Sigmoid colon (tissue), 7 donors: ENCODE results near the gene TDRD9. TPM values are rescaled to one million over a fixed set of nuclear protein-coding genes. Genes with fewer than 3 reads are reported as not detected.
"Not testable (repeated sequence)": the region's sequence is repeated elsewhere in the genome, so short reads cannot be mapped to it uniquely, and the experiment has no call there.

Experiments used
- DNase-seq: peaks from one replicate; pipeline ENCODE4 v3.0.0-alpha.2; 2019
- H3K27ac ChIP-seq, 4 donors: fragments of 200-600 bp; sonication (generic); one replicate each; pipeline ENCODE4 v1.5.1; 2016 to 2019; ENCODE audit warnings: mild to moderate bottlenecking in 1 of 4
- H3K27me3 ChIP-seq, 3 donors: fragments of 200-600 bp; sonication (generic); one replicate each; pipeline ENCODE4 v1.5.1; 2019; ENCODE audit warnings: mild to moderate bottlenecking in 1 of 3
- H3K36me3 ChIP-seq, 4 donors: fragments of 200-600 bp; sonication (generic); one replicate each; pipeline ENCODE4 v1.5.1; 2016 to 2019
- H3K4me1 ChIP-seq, 4 donors: fragments of 200-600 bp; sonication (generic); one replicate each; pipeline ENCODE4 v1.5.1; 2017 to 2019
- H3K4me3 ChIP-seq, 4 donors: fragments of 200-600 bp; sonication (generic); one replicate each; pipeline ENCODE4 v1.5.1; 2017 to 2019; ENCODE audit warnings: mild to moderate bottlenecking in 2 of 4, moderate library complexity in 1 of 4
- H3K9me3 ChIP-seq, 4 donors: fragments of 200-600 bp in 3 of 4; sonication (generic) in 3 of 4; one replicate each; pipeline versions ENCODE4 v1.5.1 to v1.6.1; 2013 to 2019
- CTCF ChIP-seq, 4 experiments: fragments of 450-650 bp in 3 of 4; fragments of 200-600 bp in 1 of 4; IDR thresholded peaks; one replicate each; pipeline ENCODE4 v1.5.1; 2016 to 2019; ENCODE audit warnings: antibody characterized with exemption in 4 of 4, mild to moderate bottlenecking in 3 of 4, moderate library complexity in 2 of 4
- EP300 ChIP-seq, 4 donors: sonication (generic); formaldehyde crosslinking; IDR thresholded peaks; one replicate each; pipeline ENCODE4 v1.6.1; 2017; ENCODE audit warnings: antibody characterized with exemption in 4 of 4
- POLR2A ChIP-seq, 2 donors: fragments of 450-650 bp; IDR thresholded peaks; one replicate each; pipeline ENCODE4 v1.6.1; 2016; ENCODE audit warnings: antibody characterized with exemption in 2 of 2, mild to moderate bottlenecking in 2 of 2, moderate library complexity in 2 of 2
- POLR2AphosphoS5 ChIP-seq, 4 donors: sonication (generic); formaldehyde crosslinking; IDR thresholded peaks; one replicate each; pipeline ENCODE4 v1.6.1; 2017; ENCODE audit warnings: antibody characterized with exemption in 4 of 4
- WGBS, 2 donors: extraction: QIAGEN DNeasy Blood & Tissue Kit; methylation state at CpG; one replicate each; pipeline ENCODE4 v1.1.7; 2013; 5-methylcytosine and 5-hydroxymethylcytosine counted together
- intact Hi-C: fragments of 100-400 bp; cut with DNase I; formaldehyde crosslinking; loops from one replicate; pipeline ENCODE4 v1.15.1; 2023
- polyA plus RNA-seq, 3 donors: library from polyadenylated mRNA; stranded (reverse); fragments of 200-250 nt; gene quantifications; one replicate each; pipeline ENCODE4 v1.2.3, GENCODE V29; 2013
- total RNA-seq, 4 donors: library from RNA; depleted of rRNA; stranded (reverse); fragments of >200 nt; gene quantifications; one replicate each; pipeline ENCODE4 v1.1.0, GENCODE V29; 2016
- donor health status: healthy with polysubstance abuse.
- donor health status: Bipolar disorder and iron deficiency.
- donor health status: healthy.

The TDRD9 gene
- total and polyA plus RNA-seq, 7 donors: 0.58 to 4.6 (median 1.2) TPM

DNA sequence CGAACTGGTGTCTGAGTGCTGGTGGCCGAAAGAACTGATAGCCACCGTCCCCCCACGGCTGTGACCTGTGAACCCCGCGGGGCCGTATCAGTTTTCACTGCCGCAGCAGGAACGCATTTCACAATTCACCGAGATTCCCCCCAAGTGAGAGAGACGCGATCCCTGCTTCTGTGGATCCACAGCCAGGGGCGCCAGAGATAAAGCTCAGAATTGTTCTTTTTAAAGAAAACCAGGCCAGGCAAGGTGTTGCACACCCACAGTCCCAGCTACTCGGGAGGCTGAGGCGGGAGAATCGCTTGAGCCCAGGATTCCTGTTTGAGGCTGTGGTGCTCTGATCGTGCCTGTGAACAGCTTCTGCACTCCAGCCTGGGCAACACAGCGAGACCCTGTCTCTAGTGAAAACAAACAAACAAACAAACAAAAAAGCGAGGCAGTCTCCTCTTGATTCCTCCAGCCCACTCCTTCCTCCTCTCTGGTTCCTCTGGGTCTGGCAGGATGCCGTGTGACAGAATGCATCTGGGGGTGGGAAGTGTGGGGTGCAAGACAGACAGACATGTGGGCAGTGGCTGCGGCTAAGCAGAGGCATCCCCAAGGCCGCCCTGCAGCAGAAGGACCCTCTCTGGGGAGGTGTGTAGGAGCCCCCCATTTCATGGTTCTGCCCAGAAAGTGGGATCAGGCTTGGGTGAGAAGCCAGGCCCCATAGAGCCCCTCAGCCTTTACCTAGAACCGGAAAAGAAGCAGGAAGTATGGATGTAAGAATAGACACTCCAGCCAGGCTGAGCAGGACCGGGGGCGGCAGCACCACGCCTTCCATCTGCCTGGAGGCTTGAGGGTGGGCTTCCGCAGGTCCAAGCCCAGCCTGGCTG lies 41.7 kb upstream of the TDRD9 start:
- H3K27me3 ChIP-seq: no peaks in the 10 kb centered on the region
- 83 to 88% methylated on average over 27 of the region's 27 CpGs for WGBS, 2 donors
- DNase-seq: no peak
- no peak overlapping the region for H3K27ac ChIP-seq
- no peaks in the 10 kb centered on the region for H3K36me3 ChIP-seq
- TF ChIP-seq EP300 (IDR thresholded peaks at IDR 0.05): no peak
- H3K9me3 ChIP-seq: no peaks in the 10 kb centered on the region
- intact Hi-C loops: no loop called here
- H3K4me1 ChIP-seq: peaks cover 0 to 17% (median 17%) of the 10 kb centered on the region in 4 donors
- H3K4me3 ChIP-seq: no peak overlapping the region

- 87 to 88% methylated on average over 6 of the region's 6 CpGs for WGBS, 2 donors
- no peaks in the 10 kb centered on the region for H3K36me3 ChIP-seq
- TF ChIP-seq CTCF (IDR thresholded peaks at IDR 0.05) (no peak), EP300 (IDR thresholded peaks at IDR 0.05) (no peak), POLR2AphosphoS5 (IDR thresholded peaks at IDR 0.05) (no peak), POLR2A (IDR thresholded peaks at IDR 0.05) (no peak)
Measured at GRCh38 chr14:103887170-103887501, 41.1 kb upstream of the TDRD9 start.

DNA sequence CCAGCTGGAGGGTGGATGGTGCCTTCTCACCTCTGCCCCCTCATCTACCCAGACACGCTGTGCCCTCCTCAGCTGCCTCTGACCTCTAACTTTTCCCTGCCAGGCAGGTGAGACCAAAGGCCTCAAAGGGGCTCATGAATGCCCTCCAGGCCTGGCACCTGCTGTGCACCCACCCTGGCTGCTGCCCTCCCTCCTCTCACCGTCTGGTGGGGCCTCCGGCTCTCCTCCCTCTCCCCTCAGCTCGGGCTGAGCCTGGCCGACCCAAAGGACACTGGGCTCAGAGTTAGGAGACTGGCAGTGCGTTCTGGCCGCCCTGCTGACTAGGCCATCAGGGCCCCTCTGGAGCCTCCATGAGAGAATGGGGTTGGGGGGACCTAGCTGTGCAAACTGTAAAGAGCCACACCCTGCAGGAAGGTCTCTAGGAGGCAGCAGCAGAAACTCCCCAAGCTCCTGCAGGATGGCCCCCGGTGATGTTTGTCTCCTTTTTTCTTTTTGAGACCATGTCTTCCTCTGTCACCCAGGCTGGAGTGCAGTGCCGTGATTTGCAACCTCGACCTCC lies 40.6 kb upstream of the TDRD9 start:
- no peak overlapping the region for H3K4me3 ChIP-seq
- intact Hi-C loops: no loop called here
- 78 to 83% methylated on average over 10 of the region's 10 CpGs for WGBS, 2 donors
- H3K4me1 ChIP-seq: peaks cover 0 to 6% (median 6%) of the 10 kb centered on the region in 4 donors
- no peaks in the 10 kb centered on the region for H3K36me3 ChIP-seq
- no peak for DNase-seq
- no peaks in the 10 kb centered on the region for H3K27me3 ChIP-seq
- no peaks in the 10 kb centered on the region for H3K9me3 ChIP-seq
- no peak for TF ChIP-seq POLR2AphosphoS5 (IDR thresholded peaks at IDR 0.05)
- no peak for TF ChIP-seq EP300 (IDR thresholded peaks at IDR 0.05)
- TF ChIP-seq POLR2A (IDR thresholded peaks at IDR 0.05): no peak
- TF ChIP-seq CTCF (IDR thresholded peaks at IDR 0.05): no peak
- no peak overlapping the region for H3K27ac ChIP-seq

More at GRCh38 chr14:103887170-103887501, 41.1 kb upstream of the TDRD9 start:
- H3K27me3 ChIP-seq: no peaks in the 10 kb centered on the region
- DNase-seq: no peak
- no peaks in the 10 kb centered on the region for H3K9me3 ChIP-seq
- no peak overlapping the region for H3K27ac ChIP-seq
- intact Hi-C loops: no loop called here
- H3K4me3 ChIP-seq: no peak overlapping the region
- H3K4me1 ChIP-seq: peaks cover 0 to 11% (median 11%) of the 10 kb centered on the region in 4 donors

DNA sequence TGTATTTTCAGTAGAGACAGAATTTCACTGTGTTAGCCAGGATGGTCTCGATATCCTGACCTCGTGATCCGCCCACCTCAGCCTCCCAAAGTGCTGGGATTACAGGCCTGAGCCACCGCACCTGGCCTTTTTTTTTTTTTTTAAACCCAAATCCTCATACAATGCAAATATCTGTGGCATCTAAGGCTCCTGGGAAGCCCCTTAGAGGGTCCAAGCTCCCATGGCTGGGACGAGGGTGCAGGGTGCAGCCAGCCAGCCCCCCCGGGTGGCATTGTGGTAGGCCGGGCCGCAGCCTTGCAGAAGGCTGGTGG lies 39.3 kb upstream of the TDRD9 start:
- H3K27ac ChIP-seq, H3K4me3 ChIP-seq, H3K9me3 ChIP-seq, H3K27me3 ChIP-seq, H3K36me3 ChIP-seq, H3K4me1 ChIP-seq, DNase-seq, intact Hi-C loops: not testable (repeated sequence)
- 43 to 89% methylated on average over 5 to 8 of the region's 8 CpGs for WGBS, 2 donors

DNA sequence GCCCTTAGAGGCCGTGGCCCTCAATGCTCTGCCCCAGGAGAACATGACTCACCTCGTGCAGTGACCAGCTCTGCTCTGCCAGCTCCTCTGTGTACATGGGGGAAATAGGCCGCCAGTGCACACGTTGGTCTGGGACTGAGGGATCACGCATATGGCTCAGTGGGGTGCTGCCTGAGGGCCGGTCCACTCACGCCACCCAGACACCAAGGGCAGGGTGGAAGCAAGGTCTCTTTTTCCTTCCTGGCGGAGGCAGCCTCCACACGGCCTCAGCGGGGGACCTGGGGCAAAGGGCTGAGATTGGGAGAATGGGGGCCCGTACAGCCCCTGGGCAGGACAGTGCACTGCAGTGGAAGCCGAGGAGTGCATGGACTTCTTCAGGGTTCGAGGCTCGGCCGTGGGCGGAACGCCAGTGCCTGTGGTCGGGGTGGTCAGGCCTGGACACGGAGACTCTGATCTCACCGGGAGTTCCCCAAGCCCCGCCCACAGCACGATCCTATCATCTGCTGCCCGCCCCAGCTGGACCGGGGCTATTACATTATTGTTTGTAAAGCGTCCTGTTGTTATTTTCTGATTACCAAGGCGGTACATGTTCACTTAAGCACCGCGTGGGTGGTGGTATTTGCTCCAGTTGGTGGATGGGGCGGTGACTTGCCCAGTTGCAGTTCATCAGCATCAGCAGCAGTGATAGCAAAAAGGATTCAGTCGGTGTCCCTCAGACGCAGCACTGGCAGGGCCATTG lies 38.8 kb upstream of the TDRD9 start:
- intact Hi-C loops: no loop called here
- Histone ChIP-seq H3K36me3 (no peaks in the 10 kb centered on the region), H3K4me3 (no peak overlapping the region), H3K27me3 (no peaks in the 10 kb centered on the region), H3K4me1 (no peaks in the 10 kb centered on the region), H3K9me3 (no peaks in the 10 kb centered on the region), H3K27ac (no peak overlapping the region)
- TF ChIP-seq POLR2AphosphoS5 (IDR thresholded peaks at IDR 0.05) (no peak), POLR2A (IDR thresholded peaks at IDR 0.05) (no peak), CTCF (IDR thresholded peaks at IDR 0.05) (no peak), EP300 (IDR thresholded peaks at IDR 0.05) (no peak)
- no peak for DNase-seq
- WGBS, 2 donors: 22 to 74% methylated on average over 31 of the region's 31 CpGs
